ENCODE measurements around the gene MFNG.

GRCh38 chr22:37474447-37475090 lies 11.6 kb downstream of the MFNG start:
- TF ChIP-seq CTCF (IDR thresholded peaks at IDR 0.05), result no peak
- TF ChIP-seq POLR2A (IDR thresholded peaks at IDR 0.05), result no peak
